Measurements from ENCODE around the gene ROBO1.

ROBO1 gene

GRCh38 chr3:78957456-78957855, 810.3 kb downstream of the ROBO1 start:
- H3K9ac ChIP-seq (ENCODE audit: low read length), result no peak overlapping the region
- no peak overlapping the region for H3K27ac ChIP-seq (ENCODE audit: low read depth, low read length)
- TF ChIP-seq EZH2phosphoT487 (conservative IDR thresholded peaks at IDR 0.05; ENCODE audit: low read length), result no peak
- TF ChIP-seq CTCF (IDR thresholded peaks at IDR 0.05; ENCODE audit: insufficient read depth, low read length, poor library complexity, severe bottlenecking), result no peak
- no peak overlapping the region for H3K4me2 ChIP-seq (ENCODE audit: low read depth, low read length, poor library complexity, severe bottlenecking)
- no peaks in the 10 kb centered on the region for H3K79me2 ChIP-seq (ENCODE audit: insufficient read depth, low read length)
- H3K27me3 ChIP-seq (ENCODE audit: low read length), result no peaks in the 10 kb centered on the region
- H3F3A ChIP-seq (ENCODE audit: insufficient read depth), result no peaks in the 10 kb centered on the region
- H2AFZ ChIP-seq (ENCODE audit: low read depth, low read length, severe bottlenecking), result no peak overlapping the region
- no peaks in the 10 kb centered on the region for H3K36me3 ChIP-seq (ENCODE audit: low read length)
- H3K4me3 ChIP-seq (ENCODE audit: insufficient read depth, low read length, poor library complexity, severe bottlenecking), result no peak overlapping the region
- H4K20me1 ChIP-seq (ENCODE audit: low read depth, low read length), result no peaks in the 10 kb centered on the region
- H3K9me3 ChIP-seq (ENCODE audit: insufficient read depth, low read length), result no peaks in the 10 kb centered on the region
- H3K9me2 ChIP-seq (replicated peaks; ENCODE audit: insufficient read depth, low read length), result no peaks in the 10 kb centered on the region

GRCh38 chr3:78951342-78951945, 816.4 kb downstream of the ROBO1 start:
- no peaks in the 10 kb centered on the region for H3K27me3 ChIP-seq (ENCODE audit: low read length)
- H3K4me2 ChIP-seq (ENCODE audit: low read depth, low read length, poor library complexity, severe bottlenecking), result no peak overlapping the region
- TF ChIP-seq CTCF (IDR thresholded peaks at IDR 0.05; ENCODE audit: insufficient read depth, low read length, poor library complexity, severe bottlenecking) (no peak), EZH2phosphoT487 (conservative IDR thresholded peaks at IDR 0.05; ENCODE audit: low read length) (no peak)
- no peaks in the 10 kb centered on the region for H3K9me3 ChIP-seq (ENCODE audit: insufficient read depth, low read length)
- no peak overlapping the region for H3K27ac ChIP-seq (ENCODE audit: low read depth, low read length)
- H2AFZ ChIP-seq (ENCODE audit: low read depth, low read length, severe bottlenecking), result no peak overlapping the region
- no peak overlapping the region for H3K9ac ChIP-seq (ENCODE audit: low read length)
- H4K20me1 ChIP-seq (ENCODE audit: low read depth, low read length), result no peaks in the 10 kb centered on the region
- H3F3A ChIP-seq (ENCODE audit: insufficient read depth), result no peaks in the 10 kb centered on the region
- H3K36me3 ChIP-seq (ENCODE audit: low read length), result no peaks in the 10 kb centered on the region
- no peaks in the 10 kb centered on the region for H3K9me2 ChIP-seq (replicated peaks; ENCODE audit: insufficient read depth, low read length)
- no peaks in the 10 kb centered on the region for H3K79me2 ChIP-seq (ENCODE audit: insufficient read depth, low read length)
- no peak overlapping the region for H3K4me3 ChIP-seq (ENCODE audit: insufficient read depth, low read length, poor library complexity, severe bottlenecking)

- Histone ChIP-seq H2AFZ (ENCODE audit: low read depth, low read length, severe bottlenecking) (no peak overlapping the region), H3K4me2 (ENCODE audit: low read depth, low read length, poor library complexity, severe bottlenecking) (no peak overlapping the region), H4K20me1 (ENCODE audit: low read depth, low read length) (no peaks in the 10 kb centered on the region), H3K79me2 (ENCODE audit: insufficient read depth, low read length) (no peaks in the 10 kb centered on the region), H3K4me3 (ENCODE audit: insufficient read depth, low read length, poor library complexity, severe bottlenecking) (no peak overlapping the region), H3K9me3 (ENCODE audit: insufficient read depth, low read length) (no peaks in the 10 kb centered on the region), H3K27me3 (ENCODE audit: low read length) (no peaks in the 10 kb centered on the region), H3K9me2 (replicated peaks; ENCODE audit: insufficient read depth, low read length) (no peaks in the 10 kb centered on the region), H3K27ac (ENCODE audit: low read depth, low read length) (no peak overlapping the region), H3K36me3 (ENCODE audit: low read length) (no peaks in the 10 kb centered on the region), H3F3A (ENCODE audit: insufficient read depth) (no peaks in the 10 kb centered on the region), H3K9ac (ENCODE audit: low read length) (no peak overlapping the region)
- TF ChIP-seq CTCF (IDR thresholded peaks at IDR 0.05; ENCODE audit: insufficient read depth, low read length, poor library complexity, severe bottlenecking), result no peak
- TF ChIP-seq EZH2phosphoT487 (conservative IDR thresholded peaks at IDR 0.05; ENCODE audit: low read length), result no peak
Observed at GRCh38 chr3:78941587-78941986, 826.2 kb downstream of the ROBO1 start.
